ENCODE data around the gene BAIAP3. TPM values are rescaled to one million over a fixed set of nuclear protein-coding genes. Genes with fewer than 3 reads are reported as not detected.

The BAIAP3 gene
- total and polyA plus RNA-seq, 2 of the 4 experiments (the other 2 are of a cell fraction), result 0.36 to 0.65 TPM

GRCh38 chr16:1319041-1319440 lies 14.4 kb upstream of the BAIAP3 start:
- Histone ChIP-seq H2BK15ac (ENCODE audit: low read depth, low read length) (no peak overlapping the region), H3K36me3 (ENCODE audit: control insufficient read depth, insufficient read depth, low read length) (peaks cover 85% of the 10 kb centered on the region), H2BK20ac (ENCODE audit: low read depth, low read length) (no peak overlapping the region), H3K18ac (ENCODE audit: low read depth, low read length) (no peak overlapping the region), H3K9ac (ENCODE audit: low read depth, low read length) (no peak overlapping the region), H3K9me3 (ENCODE audit: control insufficient read depth, insufficient read depth, low read length) (no peaks in the 10 kb centered on the region), H3K79me1 (ENCODE audit: low read depth in 1 of 2, low read length in 2 of 2) (peaks cover 10 to 56% of the 10 kb centered on the region in 2 experiments), H2AFZ (replicated peaks; ENCODE audit: low read length, poor library complexity) (peak overlapping the region; percentile 21), H3K4me1 (ENCODE audit: control insufficient read depth, insufficient read depth, low read length) (no peaks in the 10 kb centered on the region), H2BK120ac (ENCODE audit: low read depth, low read length) (no peak overlapping the region), H4K91ac (ENCODE audit: insufficient read depth, low read depth, low read length) (no peak overlapping the region), H2BK5ac (ENCODE audit: low read depth, low read length, poor library complexity, severe bottlenecking) (no peak overlapping the region), H4K8ac (ENCODE audit: low read depth in 2 of 2, low read length in 2 of 2) (no peak overlapping the region), H3K27me3 (ENCODE audit: control insufficient read depth, insufficient read depth, low read length) (no peaks in the 10 kb centered on the region), H3K4me2 (ENCODE audit: low read depth, low read length) (no peak overlapping the region), H2AK9ac (replicated peaks; ENCODE audit: low read depth, low read length, poor library complexity) (no peak overlapping the region), H4K20me1 (ENCODE audit: insufficient read depth, low read length) (peaks cover 69% of the 10 kb centered on the region), H3K56ac (ENCODE audit: extremely low read depth, insufficient read depth, low read length) (no peak overlapping the region), H3K23ac (ENCODE audit: low read depth, low read length) (no peak overlapping the region), H4K5ac (ENCODE audit: low read depth, low read length) (no peak overlapping the region), H3K4ac (ENCODE audit: low read depth, low read length) (no peak overlapping the region), H2AK5ac (ENCODE audit: low read depth, low read length) (no peak overlapping the region), H3K27ac (ENCODE audit: insufficient read depth, low read length) (no peak overlapping the region), H3K4me3 (ENCODE audit: insufficient read depth, low read depth, low read length) (no peak overlapping the region), H3K9me1 (ENCODE audit: insufficient read depth, low read length) (peaks cover 6% of the 10 kb centered on the region; the same call in 1 of the 2 replicates), H3K14ac (replicated peaks; ENCODE audit: low read depth, low read length) (no peak overlapping the region)
- DNase-seq, result no peak
- TF ChIP-seq USF2 (IDR thresholded peaks at IDR 0.05; ENCODE audit: low read depth, low read length) (no peak), SMC3 (IDR thresholded peaks at IDR 0.05; ENCODE audit: low read depth, low read length) (no peak), RCOR1 (IDR thresholded peaks at IDR 0.05; ENCODE audit: insufficient replicate concordance, low read length) (no peak), NFE2L2 (IDR thresholded peaks at IDR 0.05; ENCODE audit: low read depth, low read length) (no peak), MXI1 (IDR thresholded peaks at IDR 0.05; ENCODE audit: borderline replicate concordance, low read depth, low read length) (no peak), RAD21 (IDR thresholded peaks at IDR 0.05; ENCODE audit: low read length) (no peak), CEBPB (IDR thresholded peaks at IDR 0.05; ENCODE audit: low read depth, low read length) (no peak), RFX5 (IDR thresholded peaks at IDR 0.05; ENCODE audit: low read depth, low read length) (no peak), BHLHE40 (IDR thresholded peaks at IDR 0.05; ENCODE audit: low read depth, low read length) (no peak), CHD1 (IDR thresholded peaks at IDR 0.05; ENCODE audit: low read depth, low read length) (no peak)
- TF ChIP-seq, protein P1, sequence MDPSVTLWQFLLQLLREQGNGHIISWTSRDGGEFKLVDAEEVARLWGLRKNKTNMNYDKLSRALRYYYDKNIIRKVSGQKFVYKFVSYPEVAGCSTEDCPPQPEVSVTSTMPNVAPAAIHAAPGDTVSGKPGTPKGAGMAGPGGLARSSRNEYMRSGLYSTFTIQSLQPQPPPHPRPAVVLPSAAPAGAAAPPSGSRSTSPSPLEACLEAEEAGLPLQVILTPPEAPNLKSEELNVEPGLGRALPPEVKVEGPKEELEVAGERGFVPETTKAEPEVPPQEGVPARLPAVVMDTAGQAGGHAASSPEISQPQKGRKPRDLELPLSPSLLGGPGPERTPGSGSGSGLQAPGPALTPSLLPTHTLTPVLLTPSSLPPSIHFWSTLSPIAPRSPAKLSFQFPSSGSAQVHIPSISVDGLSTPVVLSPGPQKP (IDR thresholded peaks at IDR 0.05; ENCODE audit: borderline replicate concordance, low read depth, low read length), result no peak
- BruUV-seq (replicated peaks), result no TSS peak
- no peak for ATAC-seq (ENCODE audit: low read depth)
- in situ Hi-C loops (cut with MboI; ENCODE audit: low sequenced_read_pairs), result no loop called here
- ChIA-PET POLR2A (ENCODE audit: unreplicated experiment) (no interaction called here), CTCF (no interaction called here)
- dilution Hi-C loops (cut with HindIII; ENCODE audit: low sequenced_read_pairs, unreplicated experiment), result no loop called here
- intact Hi-C loops (cut with micrococcal nuclease), result no loop called here
- 95% methylated on average over 25 of the region's 33 CpGs; no CpG with 5 or more reads in 1 of the 2 experiments for WGBS, 2 experiments (ENCODE audit: extremely low coverage in 2 of 2, insufficient read length in 1 of 2)

Measured in IMR-90 (cell line).